Suprapubic skin (tissue), 4 donors: Measurements from ENCODE around the gene OSBP2.

Experiments used
- CTCF ChIP-seq, 2 donors: fragments of 200-600 bp in 1 of 2; fragments of 450-650 bp in 1 of 2; sonication (generic) in 1 of 2; IDR thresholded peaks; one replicate each; pipeline ENCODE4 v1.5.1; 2016 to 2019; ENCODE audit warnings: antibody characterized with exemption in 2 of 2, mild to moderate bottlenecking in 1 of 2, moderate library complexity in 1 of 2
- POLR2A ChIP-seq, 2 donors: fragments of 450-650 bp; IDR thresholded peaks; one replicate each; pipeline ENCODE4 v1.6.1; 2017; ENCODE audit warnings: antibody characterized with exemption in 2 of 2, mild to moderate bottlenecking in 2 of 2, moderate library complexity in 2 of 2
- POLR2AphosphoS5 ChIP-seq, 3 donors: sonication (generic); formaldehyde crosslinking; IDR thresholded peaks; one replicate each; pipeline ENCODE4 v1.6.1; 2017; ENCODE audit warnings: antibody characterized with exemption in 3 of 3

GRCh38 chr22:30790366-30790765, 95.7 kb downstream of the OSBP2 start:
- TF ChIP-seq CTCF (IDR thresholded peaks at IDR 0.05) = no peak
- no peak for TF ChIP-seq POLR2A (IDR thresholded peaks at IDR 0.05)
- TF ChIP-seq POLR2AphosphoS5 (IDR thresholded peaks at IDR 0.05) = no peak
